ENCODE results near the gene KYNU. TPM values are rescaled to one million over a fixed set of nuclear protein-coding genes. Genes with fewer than 3 reads are reported as not detected.

The KYNU gene
- total RNA-seq, 6 donors from 2014 or later, result 9.4 to 45.2 (median 15.6) TPM

DNA sequence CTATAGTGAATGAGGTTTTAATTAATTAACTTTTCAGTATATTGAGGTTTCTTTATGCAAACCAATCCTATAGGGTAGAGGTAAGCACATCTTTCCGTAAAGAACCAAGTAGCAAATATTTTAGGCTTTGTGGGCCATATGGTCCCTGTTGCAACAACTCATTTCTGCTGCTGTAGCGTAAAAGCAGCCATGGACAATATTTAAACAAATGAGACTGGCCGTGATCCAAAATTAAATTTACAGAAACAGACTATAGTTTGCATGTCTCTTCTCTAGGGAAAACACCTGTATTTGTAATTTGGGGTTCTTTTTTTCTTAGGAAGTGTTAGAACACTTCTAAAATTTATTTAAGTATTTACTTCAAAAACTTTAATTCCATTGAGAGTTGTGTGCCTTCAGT, 104.3 kb downstream of the KYNU start:
- no peak overlapping the region for H3K4me3 ChIP-seq
- H3K27me3 ChIP-seq, result no peaks in the 10 kb centered on the region
- 78 to 87% methylated on average over 3 of the region's 3 CpGs for WGBS, 2 donors
- H3K9me3 ChIP-seq, result no peaks in the 10 kb centered on the region
- H3K27ac ChIP-seq, result no peak overlapping the region
- ATAC-seq (ENCODE audit: low FRiP score in 2 of 2) (no peak), DNase-seq (no peak)
- no peaks in the 10 kb centered on the region for H3K4me1 ChIP-seq
- no peak for TF ChIP-seq POLR2A (IDR thresholded peaks at IDR 0.05)
- TF ChIP-seq, protein P1, sequence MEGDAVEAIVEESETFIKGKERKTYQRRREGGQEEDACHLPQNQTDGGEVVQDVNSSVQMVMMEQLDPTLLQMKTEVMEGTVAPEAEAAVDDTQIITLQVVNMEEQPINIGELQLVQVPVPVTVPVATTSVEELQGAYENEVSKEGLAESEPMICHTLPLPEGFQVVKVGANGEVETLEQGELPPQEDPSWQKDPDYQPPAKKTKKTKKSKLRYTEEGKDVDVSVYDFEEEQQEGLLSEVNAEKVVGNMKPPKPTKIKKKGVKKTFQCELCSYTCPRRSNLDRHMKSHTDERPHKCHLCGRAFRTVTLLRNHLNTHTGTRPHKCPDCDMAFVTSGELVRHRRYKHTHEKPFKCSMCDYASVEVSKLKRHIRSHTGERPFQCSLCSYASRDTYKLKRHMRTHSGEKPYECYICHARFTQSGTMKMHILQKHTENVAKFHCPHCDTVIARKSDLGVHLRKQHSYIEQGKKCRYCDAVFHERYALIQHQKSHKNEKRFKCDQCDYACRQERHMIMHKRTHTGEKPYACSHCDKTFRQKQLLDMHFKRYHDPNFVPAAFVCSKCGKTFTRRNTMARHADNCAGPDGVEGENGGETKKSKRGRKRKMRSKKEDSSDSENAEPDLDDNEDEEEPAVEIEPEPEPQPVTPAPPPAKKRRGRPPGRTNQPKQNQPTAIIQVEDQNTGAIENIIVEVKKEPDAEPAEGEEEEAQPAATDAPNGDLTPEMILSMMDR (IDR thresholded peaks at IDR 0.05), result no peak
- H3K36me3 ChIP-seq, result no peaks in the 10 kb centered on the region

DNA sequence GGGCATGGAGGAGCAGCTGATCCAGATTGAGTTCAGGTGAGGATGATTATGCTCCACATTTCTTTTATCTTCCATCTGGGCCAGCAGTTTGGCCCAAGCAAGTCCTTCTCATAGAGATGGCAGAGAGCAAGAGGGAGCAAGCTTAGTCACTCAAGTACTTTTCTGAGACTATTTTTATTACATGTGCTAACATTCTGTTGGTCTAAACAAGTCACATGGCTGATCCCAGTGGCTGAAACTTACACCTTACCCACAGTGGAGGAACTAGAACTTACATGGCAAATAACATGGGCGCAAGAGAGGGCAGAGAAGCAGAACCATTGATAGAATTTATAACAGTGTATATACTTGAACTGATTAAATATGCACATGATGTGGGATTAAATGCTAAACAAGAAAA, 105.7 kb downstream of the KYNU start:
- 90 to 93% methylated on average over 1 of the region's 1 CpG for WGBS, 2 donors
- no peaks in the 10 kb centered on the region for H3K27me3 ChIP-seq
- no peak overlapping the region for H3K27ac ChIP-seq
- ATAC-seq (ENCODE audit: low FRiP score in 2 of 2) (no peak), DNase-seq (no peak)
- no peaks in the 10 kb centered on the region for H3K9me3 ChIP-seq
- TF ChIP-seq, protein P1 (IDR thresholded peaks at IDR 0.05), result no peak
- TF ChIP-seq POLR2AphosphoS5 (IDR thresholded peaks at IDR 0.05) (no peak), POLR2A (IDR thresholded peaks at IDR 0.05) (no peak), EP300 (IDR thresholded peaks at IDR 0.05) (no peak)
- H3K4me1 ChIP-seq, result no peaks in the 10 kb centered on the region
- no peak overlapping the region for H3K4me3 ChIP-seq
- H3K36me3 ChIP-seq, result no peaks in the 10 kb centered on the region

DNA sequence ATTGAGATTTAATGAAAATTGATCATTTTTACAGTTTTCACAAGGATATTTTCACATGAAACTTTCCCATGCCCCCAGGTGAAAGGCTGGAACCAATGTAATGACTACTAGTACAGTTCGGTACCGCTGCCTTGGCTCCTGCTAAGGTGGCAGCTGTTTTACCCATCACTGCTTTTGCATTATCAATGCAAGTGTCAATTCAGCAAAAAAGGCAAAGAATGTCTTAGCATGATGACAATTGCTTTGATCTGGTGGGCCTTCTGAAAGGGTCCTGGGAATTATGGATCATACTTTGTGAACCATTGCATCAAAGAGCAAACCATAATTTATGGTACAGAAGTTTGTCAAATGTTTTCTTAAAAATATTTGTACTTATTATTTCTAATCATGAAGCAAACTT, 107.2 kb downstream of the KYNU start:
- TF ChIP-seq POLR2A (IDR thresholded peaks at IDR 0.05) (no peak), EP300 (IDR thresholded peaks at IDR 0.05) (no peak), POLR2AphosphoS5 (IDR thresholded peaks at IDR 0.05) (no peak)
- TF ChIP-seq, protein P1 (IDR thresholded peaks at IDR 0.05), result no peak
- Histone ChIP-seq H3K9me3 (no peaks in the 10 kb centered on the region), H3K27me3 (no peaks in the 10 kb centered on the region), H3K4me3 (no peak overlapping the region), H3K4me1 (peaks cover 0 to 2% (median 0%) of the 10 kb centered on the region in 4 donors), H3K36me3 (no peaks in the 10 kb centered on the region), H3K27ac (no peak overlapping the region)
- ATAC-seq (ENCODE audit: low FRiP score in 2 of 2), result no peak
- no peak for DNase-seq
- WGBS, 2 donors, result 94 to 96% methylated on average over 2 of the region's 2 CpGs

DNA sequence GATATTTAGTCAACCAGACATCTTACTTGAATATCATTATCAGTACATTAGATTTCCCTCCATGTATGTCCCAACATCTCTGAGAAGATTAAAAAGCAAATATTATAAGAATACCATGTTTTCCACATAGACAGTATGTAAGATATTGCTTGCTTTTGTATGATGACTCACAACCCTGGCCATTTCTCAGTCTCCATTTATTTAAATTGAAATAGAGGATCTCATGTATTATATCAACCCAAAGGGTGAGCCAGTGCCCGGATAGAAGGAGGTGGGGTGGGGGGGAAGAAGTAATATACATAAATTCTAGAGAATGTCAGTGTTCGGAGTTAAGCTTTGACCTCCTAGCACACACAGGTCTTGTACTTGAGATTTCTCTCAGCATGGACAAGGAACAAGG, 109.6 kb downstream of the KYNU start:
- Histone ChIP-seq H3K9me3 (no peaks in the 10 kb centered on the region), H3K36me3 (no peaks in the 10 kb centered on the region), H3K27me3 (no peaks in the 10 kb centered on the region), H3K4me3 (no peak overlapping the region), H3K27ac (no peak overlapping the region), H3K4me1 (peaks cover 0 to 3% (median 0%) of the 10 kb centered on the region in 4 donors)
- ATAC-seq (ENCODE audit: low FRiP score in 2 of 2), result no peak
- DNase-seq, result no peak
- WGBS, 2 donors, result 80 to 95% methylated on average over 2 of the region's 2 CpGs
- TF ChIP-seq POLR2AphosphoS5 (IDR thresholded peaks at IDR 0.05), result no peak
- TF ChIP-seq EP300 (IDR thresholded peaks at IDR 0.05), result no peak
- TF ChIP-seq, protein P1 (IDR thresholded peaks at IDR 0.05), result no peak
- TF ChIP-seq POLR2A (IDR thresholded peaks at IDR 0.05), result no peak
